ENCODE measurements around the gene UQCRC2.
"Not testable (repeated sequence)": the region's sequence is repeated elsewhere in the genome, so short reads cannot be mapped to it uniquely, and the experiment has no call there.

Gene UQCRC2

GRCh38 chr16:22008215-22009059, 55.3 kb downstream of the UQCRC2 start:
- DNase-seq (ENCODE audit: low read depth, low spot score), result no peak

- DNase-seq (ENCODE audit: low read depth, low spot score), result no peak
These were observed 57.7 kb downstream of the UQCRC2 start for GRCh38 chr16:22010902-22011301.

GRCh38 chr16:22012241-22012640, 59.1 kb downstream of the UQCRC2 start:
- DNase-seq (ENCODE audit: low read depth, low spot score), result no peak

GRCh38 chr16:22013486-22013885, 60.3 kb downstream of the UQCRC2 start:
- no peak for DNase-seq (ENCODE audit: low read depth, low spot score)

- DNase-seq (ENCODE audit: low read depth, low spot score), result no peak
These were observed 61.2 kb downstream of the UQCRC2 start for GRCh38 chr16:22014271-22014873.

- DNase-seq (ENCODE audit: low read depth, low spot score), result no peak
These were observed 63.8 kb downstream of the UQCRC2 start for GRCh38 chr16:22016927-22017326.

GRCh38 chr16:22018559-22018958, 65.4 kb downstream of the UQCRC2 start:
- no peak for DNase-seq (ENCODE audit: low read depth, low spot score)

GRCh38 chr16:22022151-22022550, 69.0 kb downstream of the UQCRC2 start:
- DNase-seq (ENCODE audit: low read depth, low spot score), result no peak

- no peak for DNase-seq (ENCODE audit: low read depth, low spot score)
These were observed 70.3 kb downstream of the UQCRC2 start for GRCh38 chr16:22023505-22023904.

- DNase-seq (ENCODE audit: low read depth, low spot score), result not testable (repeated sequence)
These were observed 71.6 kb downstream of the UQCRC2 start for GRCh38 chr16:22024785-22025184.

GRCh38 chr16:22027633-22028032, 74.5 kb downstream of the UQCRC2 start:
- no peak for DNase-seq (ENCODE audit: low read depth, low spot score)

GRCh38 chr16:22029632-22030031, 76.5 kb downstream of the UQCRC2 start:
- DNase-seq (ENCODE audit: low read depth, low spot score), result no peak

GRCh38 chr16:22030087-22030812, 77.1 kb downstream of the UQCRC2 start:
- no peak for DNase-seq (ENCODE audit: low read depth, low spot score)

GRCh38 chr16:22031483-22032083, 78.4 kb downstream of the UQCRC2 start:
- DNase-seq (ENCODE audit: low read depth, low spot score), result no peak

Measured in activated CD4-positive, CD25-positive, alpha-beta regulatory T cell treated with anti-CD3 and anti-CD28 coated beads, Interleukin-2, amount 50 U/mL, for 16 hours (primary cell).